HT-29 (cell line): ENCODE data around the gene MRPS11. TPM values are rescaled to one million over a fixed set of nuclear protein-coding genes. Genes with fewer than 3 reads are reported as not detected.
"Not testable (repeated sequence)": the region's sequence is repeated elsewhere in the genome, so short reads cannot be mapped to it uniquely, and the experiment has no call there.

ENCODE experiments used
- DNase-seq: peaks from one replicate; pipeline ENCODE4 v3.0.0-alpha.2; 2015; ENCODE audit warnings: low spot score
- total RNA-seq: library from RNA; depleted of rRNA; stranded (reverse); fragments of >200 nt; shearing (Covaris generic); gene quantifications from 2 replicates; pipeline ENCODE4 v1.2.3, GENCODE V29; 2014

The MRPS11 gene
- total RNA-seq, 1 experiment from 2014 or later, result 92.3 TPM

- DNase-seq, result peak; percentile 84
These were observed 12.4 kb upstream of the MRPS11 start for GRCh38 chr15:88454867-88455810.

DNA sequence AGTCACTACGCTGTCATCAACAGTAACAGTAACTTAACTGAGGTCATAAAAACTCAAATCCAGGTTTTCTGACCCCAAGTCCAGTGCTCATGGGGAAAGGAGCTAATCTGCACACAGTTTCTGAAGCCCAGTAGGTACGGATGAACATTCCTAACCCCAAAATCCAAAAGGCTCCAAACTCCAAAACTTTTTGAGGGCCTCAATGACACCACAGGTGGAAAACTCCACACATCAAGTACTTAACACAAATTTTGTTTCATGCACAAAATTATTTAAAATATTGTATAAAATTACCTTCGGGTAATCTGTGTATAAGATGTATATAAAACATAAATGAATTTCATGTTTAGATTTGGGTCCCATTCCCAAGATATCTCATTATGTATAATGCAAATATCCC is 10.8 kb upstream of the MRPS11 start:
- no peak for DNase-seq

DNA sequence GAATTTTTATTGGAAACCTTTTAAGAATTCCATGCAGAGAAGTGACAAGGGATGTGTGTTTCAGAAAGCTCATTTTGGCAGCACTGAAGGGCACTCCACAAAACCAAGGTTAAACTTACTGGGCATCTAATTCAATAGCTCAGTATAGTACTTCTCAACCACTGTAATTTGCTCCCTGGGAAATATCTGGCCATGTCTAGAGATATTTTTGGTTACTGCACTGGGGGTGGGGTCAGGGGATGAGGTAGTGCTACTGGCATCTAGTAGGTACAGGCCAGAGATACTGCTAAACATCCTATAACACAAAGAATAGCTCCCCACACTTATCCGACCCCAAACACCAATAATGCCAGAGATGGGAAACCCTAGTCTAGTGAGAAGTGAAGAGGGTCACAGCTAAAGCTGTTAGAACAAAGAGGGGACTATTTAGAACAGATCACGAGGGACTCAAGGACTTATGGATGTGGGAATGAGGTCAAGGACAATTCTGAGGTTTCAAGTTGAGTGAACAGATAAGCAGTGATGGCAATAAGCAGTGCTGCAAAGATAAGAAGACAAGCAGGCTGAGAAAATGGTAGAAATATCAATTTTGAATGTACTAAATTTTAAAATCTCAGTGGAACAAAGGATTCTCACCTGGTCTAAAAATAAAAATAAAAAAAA is 3.5 kb upstream of the MRPS11 start:
- DNase-seq, result no peak

DNA sequence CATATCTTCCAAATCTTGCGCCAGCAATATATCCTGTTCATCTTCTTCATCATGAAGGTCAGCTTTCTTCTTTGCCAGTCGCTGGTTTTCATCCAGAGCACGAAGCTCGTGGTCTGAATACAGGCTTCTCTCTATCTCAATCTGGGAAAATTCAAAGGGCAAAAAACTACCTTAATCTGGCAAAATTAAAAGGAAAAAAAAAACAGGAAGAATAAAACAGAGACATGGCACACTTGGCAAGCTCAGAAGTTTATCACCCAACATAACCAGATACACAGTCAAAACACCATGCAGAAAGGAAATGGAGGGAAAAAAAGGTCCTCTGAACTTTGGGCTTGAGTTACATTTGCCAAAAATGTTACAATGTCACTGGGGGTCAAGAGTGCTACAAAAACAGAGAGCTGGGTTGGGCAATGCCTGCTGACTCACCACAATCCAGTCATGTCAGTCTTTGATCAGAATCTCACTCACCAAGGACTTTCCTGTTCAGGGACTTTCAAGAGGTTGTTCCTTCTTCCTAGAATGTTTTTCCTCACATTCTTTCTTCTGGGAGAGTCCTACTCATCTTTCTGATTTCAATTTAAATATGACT is 1.8 kb upstream of the MRPS11 start:
- DNase-seq, result peak; percentile 23

DNA sequence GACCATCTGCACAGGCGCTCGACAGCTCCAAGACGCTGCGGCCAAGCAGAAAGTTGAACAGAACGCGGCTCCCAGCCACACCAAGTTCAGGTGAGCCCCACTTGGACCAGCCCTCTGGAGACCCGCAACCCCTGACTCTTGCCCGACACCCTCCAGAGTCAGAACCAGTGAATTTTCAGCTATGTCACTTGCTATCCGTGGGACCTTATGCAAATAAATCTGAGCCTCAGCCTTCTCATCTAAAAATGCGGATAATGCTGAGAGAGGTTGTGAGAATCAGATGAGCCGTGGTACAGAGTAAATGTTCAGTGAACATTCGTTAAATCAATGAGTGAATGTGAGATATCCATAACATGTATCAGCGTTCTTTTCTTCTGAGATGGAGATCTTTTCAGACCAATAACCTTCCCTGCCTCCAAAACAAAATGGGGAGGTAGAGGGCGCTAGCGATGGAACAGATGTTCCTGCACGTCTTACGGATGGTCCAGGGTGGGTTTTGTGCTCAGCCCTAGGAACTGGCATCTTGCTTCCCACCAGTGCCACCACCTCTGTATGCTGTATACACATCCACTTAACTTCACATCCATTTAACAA is 524 bp downstream of the MRPS11 start:
- peak; percentile 26 for DNase-seq

DNA sequence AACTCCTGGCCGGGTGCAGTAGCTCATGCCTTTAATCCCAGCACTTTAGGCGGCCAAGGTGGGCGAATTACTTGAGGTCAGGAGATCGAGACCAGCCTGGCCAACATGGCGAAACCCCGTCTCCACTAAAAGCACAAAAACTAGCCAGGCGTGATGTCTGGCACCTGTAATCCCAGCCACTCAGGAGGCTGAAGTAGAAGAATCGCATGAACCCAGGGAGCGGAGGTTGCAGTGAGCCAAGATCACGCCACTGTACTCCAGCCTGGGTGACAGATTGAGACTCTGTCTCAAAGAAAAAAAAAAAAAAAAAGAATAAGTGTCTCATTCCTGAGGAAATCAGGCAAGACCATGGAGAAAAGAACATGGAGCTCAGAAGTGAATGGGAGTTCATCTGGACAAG is 1.2 kb downstream of the MRPS11 start:
- not testable (repeated sequence) for DNase-seq

DNA sequence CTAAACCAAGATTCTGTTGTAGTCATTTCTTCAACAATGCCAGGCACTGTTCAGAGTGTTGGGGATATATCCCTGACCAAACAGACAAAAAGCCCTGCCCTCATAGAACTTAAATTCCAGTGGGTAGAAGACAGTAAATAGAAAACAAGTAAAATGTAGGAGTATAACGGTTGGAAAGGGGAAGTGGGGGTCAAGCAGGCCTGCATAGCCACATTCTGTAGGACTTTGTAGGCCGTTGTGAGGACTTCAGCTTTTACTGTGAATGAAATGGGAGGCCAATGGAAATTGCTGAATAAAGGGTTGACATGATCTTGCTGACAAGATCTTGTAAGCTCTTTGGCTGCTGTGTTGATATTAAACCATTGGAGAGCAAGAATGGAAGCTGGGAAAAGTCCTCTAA is 1.8 kb downstream of the MRPS11 start:
- DNase-seq, result no peak

DNA sequence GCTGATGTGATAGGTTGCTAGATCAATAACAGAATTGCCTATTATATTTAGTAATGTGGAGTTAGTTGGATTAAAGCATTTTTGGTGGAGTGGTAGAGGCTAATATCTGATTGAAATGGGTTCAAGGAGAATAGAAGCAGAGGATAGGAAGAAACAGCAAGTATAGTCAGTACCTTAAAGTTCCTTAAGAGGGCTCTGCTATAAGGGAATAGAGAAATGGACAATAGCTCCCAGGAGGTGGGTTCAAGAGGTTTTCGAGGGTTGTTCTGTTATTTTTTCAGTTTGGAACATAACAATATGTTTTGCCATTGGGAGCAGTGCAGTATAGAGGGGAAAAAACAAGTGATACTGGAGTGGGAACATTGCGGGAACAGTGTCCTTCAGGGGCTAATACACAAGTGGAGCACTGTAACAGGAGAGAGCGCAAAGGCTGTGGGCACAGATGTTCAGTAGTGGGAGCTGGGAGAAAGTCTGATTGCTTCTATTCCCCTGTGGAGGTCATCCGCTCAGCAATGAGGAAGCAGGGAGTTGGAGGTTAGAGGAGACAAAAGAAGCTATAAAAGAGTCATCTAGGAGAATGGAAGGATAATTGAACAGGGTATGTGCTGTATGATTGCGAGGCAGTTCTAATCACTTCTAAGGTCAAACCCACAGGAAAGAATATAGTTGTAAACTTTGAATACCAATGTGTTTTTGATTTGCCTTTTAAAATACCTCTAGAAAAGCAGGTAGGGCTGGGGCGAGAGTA is 3.3 kb downstream of the MRPS11 start:
- DNase-seq, result no peak

DNA sequence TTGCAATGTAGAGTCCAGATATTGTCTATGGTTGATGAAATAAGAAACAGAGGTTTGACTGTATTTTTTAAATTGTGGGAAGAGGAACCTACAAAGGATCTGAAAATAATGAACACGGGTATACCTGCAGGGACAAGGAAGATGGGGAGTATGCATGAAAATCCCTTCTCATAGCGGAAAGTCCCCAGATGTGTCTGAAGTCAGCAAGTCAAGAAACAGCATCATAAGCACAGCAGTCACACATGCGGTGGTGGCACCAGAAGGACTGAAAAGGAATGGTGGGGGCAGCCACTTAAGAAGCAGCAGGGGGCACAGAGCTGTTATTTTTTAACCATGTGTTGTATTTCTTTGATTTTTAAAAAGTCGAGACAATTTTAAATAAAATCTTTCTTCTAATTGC is 4.7 kb downstream of the MRPS11 start:
- no peak for DNase-seq

- not testable (repeated sequence) for DNase-seq
These were observed 6.3 kb downstream of the MRPS11 start for GRCh38 chr15:88473661-88474293.

GRCh38 chr15:88476635-88477060 is 9.1 kb downstream of the MRPS11 start:
- DNase-seq, result peak; percentile 64

DNA sequence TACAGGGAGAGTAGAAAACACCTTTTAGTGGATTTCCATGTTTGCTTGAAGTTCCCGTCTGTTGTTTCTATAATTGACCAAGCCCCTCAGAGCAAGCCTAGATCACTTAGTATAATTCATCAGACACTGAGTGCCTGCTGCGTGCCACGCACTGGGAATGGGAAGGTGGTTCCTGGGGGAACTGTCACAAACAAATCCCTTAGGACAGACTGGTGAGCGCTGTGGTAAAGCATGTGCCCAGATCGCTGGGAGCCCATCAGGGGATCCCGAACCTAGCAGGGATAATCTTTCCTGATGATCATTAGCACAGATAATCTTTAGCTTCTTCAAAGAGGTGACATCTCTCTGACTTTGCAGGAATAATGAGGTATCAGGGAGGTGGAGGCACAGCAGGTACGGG is 9.6 kb downstream of the MRPS11 start:
- DNase-seq, result no peak

- DNase-seq, result no peak
These were observed 10.4 kb downstream of the MRPS11 start for GRCh38 chr15:88477904-88478303.

DNA sequence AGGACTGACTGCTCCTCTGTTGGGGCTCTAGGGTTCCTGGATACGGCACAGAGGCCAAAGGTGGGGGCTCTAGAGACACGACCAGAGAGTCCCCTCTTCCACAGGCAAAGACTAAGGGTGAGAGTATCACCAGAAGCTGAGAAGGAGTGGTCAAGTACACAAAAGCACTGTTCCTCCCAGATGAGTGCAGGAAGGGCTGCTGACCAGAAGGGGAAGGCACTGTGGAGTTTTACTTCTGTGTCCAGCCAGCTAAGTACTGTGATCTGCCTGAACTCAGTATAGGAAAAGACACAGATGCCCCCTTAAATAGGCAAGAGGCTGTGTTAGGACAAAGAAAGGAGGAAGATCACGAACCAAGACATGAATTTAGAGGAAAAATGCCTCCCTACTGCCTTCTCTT is 11.7 kb downstream of the MRPS11 start:
- peak; percentile 17 for DNase-seq

GRCh38 chr15:88480981-88481380 is 13.5 kb downstream of the MRPS11 start:
- DNase-seq, result no peak

- no peak for DNase-seq
These were observed 14.8 kb downstream of the MRPS11 start for GRCh38 chr15:88482263-88482662.

DNA sequence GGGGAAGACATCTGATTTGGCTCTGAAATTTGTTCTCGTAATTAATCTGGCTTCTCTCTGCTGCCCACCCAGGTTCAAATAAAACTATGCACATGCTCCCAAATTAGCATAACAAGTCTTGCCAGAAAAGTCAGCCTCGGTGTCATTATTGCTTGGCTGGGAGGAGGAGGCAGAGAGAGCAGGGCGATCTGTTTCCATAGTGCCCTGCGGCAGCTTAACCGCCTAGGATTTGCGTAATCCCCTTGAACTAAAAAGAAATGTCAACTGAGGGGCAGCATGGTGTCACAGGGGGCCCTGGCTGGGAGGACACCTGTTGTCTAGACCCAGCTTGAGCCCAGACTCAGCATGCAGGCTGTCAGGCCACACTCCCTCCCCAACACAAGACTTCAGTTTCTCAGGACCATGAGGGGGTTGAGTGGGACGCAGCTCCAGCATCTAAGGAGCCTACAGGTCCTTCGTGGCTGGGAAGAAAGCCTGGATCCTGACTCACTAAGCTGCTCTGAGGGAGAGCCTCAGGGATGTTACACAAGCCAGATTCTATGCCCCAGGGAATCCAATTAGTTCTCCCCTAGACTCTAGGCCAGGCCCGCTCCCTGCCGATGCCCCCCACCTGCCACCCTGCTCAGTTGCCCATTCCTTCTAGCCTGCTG is 17.3 kb downstream of the MRPS11 start:
- DNase-seq, result no peak

- DNase-seq, result no peak
These were observed 19.8 kb downstream of the MRPS11 start for GRCh38 chr15:88487178-88487795.

DNA sequence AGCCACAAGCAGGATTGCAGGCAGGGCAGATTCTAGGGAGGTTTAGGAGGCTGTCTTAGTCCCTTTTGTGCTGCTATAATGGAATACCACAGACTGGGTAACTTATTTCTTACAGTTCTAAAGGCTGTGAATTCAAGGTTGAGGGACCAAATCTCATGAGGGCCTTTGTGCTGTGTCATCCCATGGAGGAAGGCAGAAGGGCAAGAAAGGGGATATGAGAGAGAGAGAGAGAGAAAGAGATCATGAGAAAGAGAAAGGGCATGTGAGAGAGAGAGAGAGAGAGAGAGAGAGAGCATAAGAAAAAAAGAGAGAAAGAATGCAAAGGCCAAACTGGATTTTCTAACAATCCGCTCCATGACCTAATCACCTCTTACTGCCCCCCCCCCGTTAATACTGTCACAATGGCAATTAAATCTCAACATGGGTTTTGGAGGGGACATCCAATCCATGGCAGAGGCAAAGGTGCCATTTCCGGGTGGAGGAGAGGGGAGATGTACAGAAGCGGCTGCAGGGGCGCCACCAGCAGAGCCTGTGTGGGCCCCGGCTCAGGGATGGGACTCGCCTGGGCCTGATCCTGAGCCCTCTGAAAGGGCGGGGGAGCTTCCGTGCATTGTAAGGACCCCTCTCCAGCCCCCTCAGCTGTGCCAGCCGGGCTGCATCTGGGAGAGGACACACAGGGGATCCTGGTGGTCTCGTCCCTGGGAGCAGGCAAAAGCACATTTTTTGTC is 20.5 kb downstream of the MRPS11 start:
- DNase-seq, result no peak
